ENCODE measurements around the gene HLA-DPB1. TPM values are rescaled to one million over a fixed set of nuclear protein-coding genes. Genes with fewer than 3 reads are reported as not detected.

HLA-DPB1 gene
- polyA plus RNA-seq, 3 donors, result 569 to 682 (median 676) TPM

GRCh38 chr6:33114406-33114805 is 38.6 kb downstream of the HLA-DPB1 start:
- peak overlapping the region; percentile 63 for H3K4me2 ChIP-seq (replicated peaks; ENCODE audit: extremely low read depth, low read length, poor library complexity, severe bottlenecking)
- Mint-ChIP-seq H3K36me3 (peaks cover 5 to 9% of the 10 kb centered on the region in 2 donors), H3K27me3 (ENCODE audit: low read depth in 3 of 3) (peaks cover 23 to 42% (median 37%) of the 10 kb centered on the region in 3 donors), H3K4me1 (peaks cover 54% of the 10 kb centered on the region), H3K9me3 (peaks cover 0 to 7% (median 4%) of the 10 kb centered on the region in 7 donors), H3K27ac (peak overlapping the region in 4 of 7 donors; percentile 14 to 75 (median 68)), H3K4me3 (no peak overlapping the region)
- no peaks in the 10 kb centered on the region for H3K36me3 ChIP-seq (replicated peaks in 1 of 2; ENCODE audit: control insufficient read depth in 1 of 2, insufficient read depth in 2 of 2, low read length in 2 of 2)
- peaks cover 0 to 4% of the 10 kb centered on the region in 2 donors for H3K9me3 ChIP-seq (replicated peaks in 1 of 2; ENCODE audit: control insufficient read depth in 1 of 2, insufficient read depth in 1 of 2, low read length in 2 of 2)
- no peaks in the 10 kb centered on the region for H4K20me1 ChIP-seq (ENCODE audit: insufficient read depth, low read length)
- H3K27me3 ChIP-seq (ENCODE audit: control insufficient read depth in 2 of 2, insufficient read depth in 2 of 2, low read length in 2 of 2), result peaks cover 17 to 27% of the 10 kb centered on the region in 2 donors
- TF ChIP-seq, protein P1, sequence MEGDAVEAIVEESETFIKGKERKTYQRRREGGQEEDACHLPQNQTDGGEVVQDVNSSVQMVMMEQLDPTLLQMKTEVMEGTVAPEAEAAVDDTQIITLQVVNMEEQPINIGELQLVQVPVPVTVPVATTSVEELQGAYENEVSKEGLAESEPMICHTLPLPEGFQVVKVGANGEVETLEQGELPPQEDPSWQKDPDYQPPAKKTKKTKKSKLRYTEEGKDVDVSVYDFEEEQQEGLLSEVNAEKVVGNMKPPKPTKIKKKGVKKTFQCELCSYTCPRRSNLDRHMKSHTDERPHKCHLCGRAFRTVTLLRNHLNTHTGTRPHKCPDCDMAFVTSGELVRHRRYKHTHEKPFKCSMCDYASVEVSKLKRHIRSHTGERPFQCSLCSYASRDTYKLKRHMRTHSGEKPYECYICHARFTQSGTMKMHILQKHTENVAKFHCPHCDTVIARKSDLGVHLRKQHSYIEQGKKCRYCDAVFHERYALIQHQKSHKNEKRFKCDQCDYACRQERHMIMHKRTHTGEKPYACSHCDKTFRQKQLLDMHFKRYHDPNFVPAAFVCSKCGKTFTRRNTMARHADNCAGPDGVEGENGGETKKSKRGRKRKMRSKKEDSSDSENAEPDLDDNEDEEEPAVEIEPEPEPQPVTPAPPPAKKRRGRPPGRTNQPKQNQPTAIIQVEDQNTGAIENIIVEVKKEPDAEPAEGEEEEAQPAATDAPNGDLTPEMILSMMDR (IDR thresholded peaks at IDR 0.05), result no peak
- H3K27ac ChIP-seq (ENCODE audit: low read depth in 1 of 2, low read length in 2 of 2), result peak overlapping the region in 1 of 2 donors; percentile 30
- no peak overlapping the region for H3K9ac ChIP-seq (ENCODE audit: insufficient read depth, low read length, poor library complexity, severe bottlenecking)
- H3K4me3 ChIP-seq (replicated peaks in 1 of 3; ENCODE audit: low read depth in 2 of 3, low read length in 3 of 3), result peak overlapping the region in 1 of 3 experiments; percentile 58
- peaks cover 47 to 53% of the 10 kb centered on the region in 2 donors for H3K4me1 ChIP-seq (ENCODE audit: control insufficient read depth in 1 of 2, insufficient read depth in 2 of 2, low read length in 2 of 2)
- H3K79me2 ChIP-seq (ENCODE audit: insufficient read depth, low read length), result no peaks in the 10 kb centered on the region
- DNase-seq, result peak; percentile 35 to 59 (median 54)
- no peak overlapping the region for H2AFZ ChIP-seq (ENCODE audit: insufficient read depth, low read depth, low read length, poor library complexity, severe bottlenecking)
- intact Hi-C loops (cut with micrococcal nuclease), result no loop called here

- intact Hi-C loops (cut with micrococcal nuclease), result loop anchor here in 1 of 2 donors (5.0 kb wide), 1 partner anchor 131 kb away; no protein-coding TSS in a partner anchor
These were observed 40.6 kb downstream of the HLA-DPB1 start for GRCh38 chr6:33116417-33116816.

More at GRCh38 chr6:33116417-33116816, 40.6 kb downstream of the HLA-DPB1 start:
- 5% methylated on average over 4 of the region's 6 CpGs for WGBS (ENCODE audit: insufficient coverage)
- H3K36me3 Mint-ChIP-seq, result peaks cover 5 to 9% of the 10 kb centered on the region in 2 donors
- H3K9me3 ChIP-seq (replicated peaks in 1 of 2; ENCODE audit: control insufficient read depth in 1 of 2, insufficient read depth in 1 of 2, low read length in 2 of 2), result peaks cover 0 to 4% of the 10 kb centered on the region in 2 donors
- H3K9ac ChIP-seq (ENCODE audit: insufficient read depth, low read length, poor library complexity, severe bottlenecking), result no peak overlapping the region
- peak overlapping the region; percentile 1 for H3K4me2 ChIP-seq (replicated peaks; ENCODE audit: extremely low read depth, low read length, poor library complexity, severe bottlenecking)
- peaks cover 47 to 53% of the 10 kb centered on the region in 2 donors for H3K4me1 ChIP-seq (ENCODE audit: control insufficient read depth in 1 of 2, insufficient read depth in 2 of 2, low read length in 2 of 2)
- H2AFZ ChIP-seq (ENCODE audit: insufficient read depth, low read depth, low read length, poor library complexity, severe bottlenecking), result no peak overlapping the region
- H3K27me3 Mint-ChIP-seq (ENCODE audit: low read depth in 3 of 3), result peaks cover 23 to 34% (median 32%) of the 10 kb centered on the region in 3 donors
- no peaks in the 10 kb centered on the region for H4K20me1 ChIP-seq (ENCODE audit: insufficient read depth, low read length)
- H3K27ac ChIP-seq (ENCODE audit: low read depth in 1 of 2, low read length in 2 of 2), result no peak overlapping the region
- no peak overlapping the region for H3K27ac Mint-ChIP-seq
- H3K27me3 ChIP-seq (ENCODE audit: control insufficient read depth in 2 of 2, insufficient read depth in 2 of 2, low read length in 2 of 2), result peaks cover 17 to 21% of the 10 kb centered on the region in 2 donors
- no peaks in the 10 kb centered on the region for H3K36me3 ChIP-seq (replicated peaks in 1 of 2; ENCODE audit: control insufficient read depth in 1 of 2, insufficient read depth in 2 of 2, low read length in 2 of 2)
- peaks cover 54% of the 10 kb centered on the region for H3K4me1 Mint-ChIP-seq
- H3K4me3 Mint-ChIP-seq, result peak overlapping the region in 1 of 2 donors; percentile 80
- H3K9me3 Mint-ChIP-seq, result peaks cover 0 to 7% (median 4%) of the 10 kb centered on the region in 7 donors
- DNase-seq, result no peak
- H3K79me2 ChIP-seq (ENCODE audit: insufficient read depth, low read length), result no peaks in the 10 kb centered on the region
- no peak overlapping the region for H3K4me3 ChIP-seq (replicated peaks in 1 of 3; ENCODE audit: low read depth in 2 of 3, low read length in 3 of 3)
- TF ChIP-seq, protein P1 (IDR thresholded peaks at IDR 0.05), result no peak
